GM21825 (cell line): ENCODE data around the gene RASGEF1B.
"Not testable (repeated sequence)": the region's sequence is repeated elsewhere in the genome, so short reads cannot be mapped to it uniquely, and the experiment has no call there.

ENCODE experiments used
- ATAC-seq: cut with Tn5 transposase; IDR thresholded peaks from one replicate; pipeline ENCODE4 v1.9.1; 2021; ENCODE audit warnings: mild to moderate bottlenecking, moderate library complexity; ENCODE audit not compliant: unreplicated experiment

Gene RASGEF1B

DNA sequence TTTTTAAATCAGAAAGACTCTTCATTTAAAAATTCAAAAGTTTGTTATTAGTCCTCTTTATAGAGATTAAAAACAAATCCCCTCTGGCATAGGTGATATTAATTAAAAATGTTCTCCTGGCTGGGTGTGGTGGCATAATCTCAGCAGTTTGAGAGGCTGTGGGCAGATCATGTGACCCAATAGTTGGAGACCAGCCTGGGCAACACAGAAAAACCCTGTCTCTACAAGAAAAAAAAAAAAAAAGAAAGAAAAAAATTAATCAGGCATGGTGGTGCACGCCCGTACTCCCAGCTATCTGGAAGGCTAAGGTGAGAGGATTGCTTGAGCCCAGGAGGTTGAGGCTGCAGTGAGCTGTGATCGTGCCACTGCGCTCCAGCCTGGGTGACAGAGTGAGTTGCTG lies 38.9 kb downstream of the RASGEF1B start:
- no peak for ATAC-seq

DNA sequence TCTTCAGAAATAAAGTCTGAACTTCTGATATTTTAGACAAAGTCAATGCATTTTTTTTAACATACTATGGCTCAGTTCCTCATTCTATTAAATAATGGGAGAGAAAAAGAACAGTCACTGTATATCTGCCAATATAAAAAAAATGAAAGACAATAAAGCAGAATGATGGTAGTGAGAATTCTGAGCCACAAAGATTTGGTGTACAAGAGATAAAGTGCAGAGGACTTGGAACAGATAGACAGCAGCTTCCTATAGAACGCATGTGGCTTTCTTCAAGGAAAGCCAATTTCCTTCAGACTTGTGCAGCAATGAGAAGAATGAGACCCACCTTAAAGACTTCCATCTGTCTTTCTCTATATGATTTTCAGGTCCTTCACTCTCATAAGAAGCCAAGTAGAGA lies 39.7 kb downstream of the RASGEF1B start:
- no peak for ATAC-seq

DNA sequence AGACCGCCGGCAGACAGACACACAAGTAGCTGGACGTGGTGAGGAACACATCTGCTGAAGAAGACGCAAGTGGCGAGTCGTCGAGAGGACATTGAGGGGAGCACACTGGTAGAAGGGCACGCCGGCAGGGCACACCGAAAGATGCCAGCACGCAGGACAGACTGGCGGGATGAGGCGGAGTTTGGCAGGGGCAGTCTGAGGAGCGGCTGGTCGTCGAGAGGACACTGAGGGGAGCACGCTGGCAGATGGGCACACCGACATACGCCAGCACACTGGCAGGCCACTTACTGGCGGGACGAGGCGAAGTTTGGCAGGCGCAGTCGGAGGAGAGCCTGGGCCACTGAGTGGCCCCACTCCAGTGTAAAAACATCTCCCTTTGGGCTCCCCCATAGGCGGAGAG lies 42.1 kb downstream of the RASGEF1B start:
- ATAC-seq, result no peak

GRCh38 chr4:81429031-81429430 lies 42.7 kb downstream of the RASGEF1B start:
- ATAC-seq, result no peak

GRCh38 chr4:81428002-81428401 lies 43.7 kb downstream of the RASGEF1B start:
- no peak for ATAC-seq

DNA sequence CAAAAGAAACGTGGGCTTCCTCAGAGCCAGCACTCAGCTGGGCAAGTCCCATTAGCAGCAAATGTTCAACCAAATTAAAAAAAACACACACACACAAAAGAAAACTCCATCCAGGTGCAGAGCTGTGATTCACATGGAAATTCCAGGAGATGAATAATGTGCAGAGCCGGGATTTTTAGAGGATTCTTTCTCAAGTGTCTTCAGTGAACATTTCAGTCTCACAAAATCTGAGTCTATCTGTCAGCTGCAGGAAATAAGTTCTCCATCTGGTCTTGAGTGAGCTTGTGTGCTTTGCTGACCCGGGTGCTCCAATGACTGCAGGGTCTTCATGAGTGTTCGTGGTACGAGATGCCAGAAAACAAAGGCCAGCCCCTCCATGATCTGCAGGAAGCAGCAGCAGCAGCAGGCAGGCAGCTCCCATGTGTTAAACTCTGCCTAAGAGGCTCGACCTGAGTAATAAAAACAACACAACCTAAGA lies 44.3 kb downstream of the RASGEF1B start:
- no peak for ATAC-seq

- no peak for ATAC-seq
Observed at GRCh38 chr4:81426770-81427289, 44.9 kb downstream of the RASGEF1B start.

GRCh38 chr4:81424816-81425755 lies 46.6 kb downstream of the RASGEF1B start:
- no peak for ATAC-seq

- ATAC-seq, result no peak
Observed at GRCh38 chr4:81424336-81424735, 47.4 kb downstream of the RASGEF1B start.

GRCh38 chr4:81422595-81422994 lies 49.1 kb downstream of the RASGEF1B start:
- no peak for ATAC-seq

- peak; percentile 99 for ATAC-seq
Observed at GRCh38 chr4:81421346-81422218, 50.1 kb downstream of the RASGEF1B start.

GRCh38 chr4:81418572-81418971 lies 53.1 kb downstream of the RASGEF1B start:
- no peak for ATAC-seq

GRCh38 chr4:81412946-81413495 lies 58.7 kb downstream of the RASGEF1B start:
- ATAC-seq, result no peak

GRCh38 chr4:81410680-81411079 lies 61.0 kb downstream of the RASGEF1B start:
- ATAC-seq, result no peak

DNA sequence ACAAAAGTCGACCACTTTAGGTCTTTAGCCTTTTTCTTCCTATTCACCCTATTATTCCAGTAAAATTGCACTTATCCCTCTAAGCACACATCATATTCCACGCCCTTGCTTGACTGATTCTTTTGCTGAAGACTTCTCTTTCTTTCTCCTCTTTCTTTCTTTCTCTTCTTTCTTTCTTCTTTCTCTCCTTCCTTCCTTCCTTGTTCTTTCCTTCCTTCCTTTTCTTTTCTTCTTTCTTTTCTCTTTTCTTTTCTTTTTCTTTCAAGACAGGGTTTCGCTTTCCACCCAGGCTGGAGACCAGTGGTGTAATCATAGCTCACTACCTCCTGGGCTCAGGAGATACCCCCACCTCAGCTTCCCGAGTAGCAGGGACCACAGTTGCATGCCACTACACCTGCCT lies 61.9 kb downstream of the RASGEF1B start:
- ATAC-seq, result no peak

DNA sequence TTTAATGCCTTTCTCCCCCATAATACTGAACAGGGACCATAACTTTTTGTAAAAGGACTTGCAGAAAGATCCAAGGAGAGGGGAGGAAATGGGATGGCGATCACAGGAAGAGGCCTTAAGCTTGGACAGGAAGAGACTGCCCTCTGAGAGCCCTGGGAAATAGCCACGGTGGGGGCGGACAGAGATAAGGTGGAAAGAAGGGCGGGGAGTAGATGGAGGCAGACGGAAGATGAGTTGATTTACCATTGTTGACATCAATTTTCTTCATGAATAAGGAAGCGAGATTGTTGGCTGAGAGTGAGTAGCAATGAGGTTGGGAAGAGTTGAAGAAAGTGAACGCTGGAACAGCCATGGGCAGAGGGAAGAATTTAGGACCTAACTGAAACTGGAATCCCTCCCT lies 63.4 kb downstream of the RASGEF1B start:
- ATAC-seq, result no peak

GRCh38 chr4:81407726-81408125 lies 64.0 kb downstream of the RASGEF1B start:
- ATAC-seq, result no peak

DNA sequence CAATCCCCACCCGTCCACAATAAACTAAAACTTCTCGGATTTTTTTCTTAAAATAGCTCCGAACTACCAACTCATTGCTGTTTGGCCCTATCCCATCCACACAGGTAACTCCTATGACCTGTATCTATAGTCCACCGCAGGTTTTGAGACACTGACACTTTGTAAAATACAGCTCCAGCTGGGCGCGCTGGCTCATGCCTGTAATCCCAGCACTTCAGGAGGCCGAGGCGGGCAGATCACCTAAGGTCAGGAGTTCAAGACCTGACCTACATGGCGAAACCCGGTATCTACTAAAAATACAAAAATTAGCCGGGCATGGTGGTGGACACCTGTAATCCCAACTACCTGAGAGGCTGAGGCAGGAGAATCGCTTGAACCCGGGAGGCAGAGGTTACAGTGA lies 65.2 kb downstream of the RASGEF1B start:
- not testable (repeated sequence) for ATAC-seq

GRCh38 chr4:81405900-81406401 lies 65.8 kb downstream of the RASGEF1B start:
- ATAC-seq, result peak; percentile 81

GRCh38 chr4:81404741-81405140 lies 67.0 kb downstream of the RASGEF1B start:
- ATAC-seq, result no peak

DNA sequence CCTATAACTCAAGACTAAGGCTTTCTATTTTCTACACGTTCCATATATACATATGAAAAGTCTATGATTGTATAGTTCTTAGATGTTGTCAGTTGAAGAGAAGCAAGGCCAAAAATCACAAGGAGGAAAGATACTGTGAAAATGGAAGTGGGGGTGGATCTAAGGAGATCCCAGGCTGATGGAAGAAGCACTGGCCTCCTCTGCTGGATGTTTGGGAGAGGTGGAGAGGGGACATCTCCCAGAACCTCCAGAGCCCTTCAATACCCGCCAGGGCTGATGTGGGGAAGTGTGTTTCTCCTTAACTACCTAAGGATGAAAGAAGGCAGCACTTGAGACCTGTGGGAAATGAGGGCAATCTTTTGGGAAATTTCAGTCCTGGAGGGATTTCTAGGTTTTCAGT lies 67.4 kb downstream of the RASGEF1B start:
- ATAC-seq, result no peak
